Panc1 (cell line): ENCODE data around the gene SLC27A4. TPM values are rescaled to one million over a fixed set of nuclear protein-coding genes. Genes with fewer than 3 reads are reported as not detected.

Source experiments
- ATAC-seq: fragments of 200-7000 bp; cut with Tn5 transposase; 2 replicates; pipeline ENCODE4 v1.9.1; 2020; ENCODE audit warnings: mild to moderate bottlenecking, moderate library complexity
- BruUV-seq: library from RNA; stranded (reverse); fragments of 400-500 nt; replicated peaks from 2 replicates; lab custom pipeline; 2021; lab: Mats Ljungman, UMichigan
- CTCF ChIA-PET: fragments of 300-600 bp; sonication (Branson Sonifier 250); formaldehyde crosslinking; loops from one replicate; lab custom pipeline; 2022; ENCODE audit warnings: antibody characterized with exemption; lab: Charles Lee
- POLR2A ChIA-PET: fragments of 300-600 bp; sonication (Branson Sonifier 250); formaldehyde crosslinking; loops from one replicate; lab custom pipeline; 2022; ENCODE audit warnings: antibody characterized with exemption; lab: Charles Lee
- DNase-seq: peaks from one replicate; pipeline ENCODE4 v3.0.0-alpha.2; 2010; ENCODE audit warnings: low read depth, low spot score
- H3K27ac ChIP-seq: 2 replicates; pipeline ENCODE4 v1.5.1; 2011; ENCODE audit warnings: mild to moderate bottlenecking, low read length, inconsistent platforms
- H3K27me3 ChIP-seq: fragments of 200-500 bp; sonication (Bioruptor generic); 2 replicates; pipeline ENCODE4 v1.6.0; 2014; ENCODE audit warnings: low read length, inconsistent platforms; ENCODE audit not compliant: control insufficient read depth, insufficient read depth
- H3K36me3 ChIP-seq: fragments of 200-500 bp; sonication (Bioruptor generic); 2 replicates; pipeline ENCODE4 v1.5.1; 2014; ENCODE audit warnings: inconsistent platforms, mild to moderate bottlenecking, low read length, moderate library complexity; ENCODE audit not compliant: control insufficient read depth, insufficient read depth
- H3K4me1 ChIP-seq: 2 replicates; pipeline ENCODE4 v1.5.1; 2011; ENCODE audit warnings: inconsistent platforms, mild to moderate bottlenecking, low read length, moderate library complexity; ENCODE audit not compliant: control insufficient read depth, insufficient read depth
- H3K4me3 ChIP-seq, 2 experiments: 2 replicates each; pipeline ENCODE4 v1.5.1; 2011 to 2012; ENCODE audit warnings: low read depth in 2 of 2, low read length in 2 of 2, mild to moderate bottlenecking in 2 of 2, inconsistent platforms in 1 of 2, moderate library complexity in 1 of 2
- H3K9me3 ChIP-seq: fragments of 200-500 bp; sonication (Bioruptor generic); 2 replicates; pipeline ENCODE4 v1.5.1; 2014; ENCODE audit warnings: low read depth, mild to moderate bottlenecking, inconsistent platforms, low read length, moderate library complexity; ENCODE audit not compliant: control insufficient read depth, insufficient read depth
- POLR2AphosphoS5 ChIP-seq: IDR thresholded peaks from 2 replicates; pipeline ENCODE4 v1.6.1; 2012; ENCODE audit warnings: mild to moderate bottlenecking, low read depth, low read length, moderate library complexity
- SIN3A ChIP-seq: IDR thresholded peaks from 2 replicates; pipeline ENCODE4 v1.6.1; 2012; ENCODE audit warnings: low read depth, mild to moderate bottlenecking, low read length, moderate library complexity, borderline replicate concordance; ENCODE audit not compliant: insufficient read depth
- TCF7L2 ChIP-seq: IDR thresholded peaks from 2 replicates; pipeline ENCODE4 v1.6.1; 2011; ENCODE audit warnings: mild to moderate bottlenecking, low read depth, low read length, inconsistent platforms
- in situ Hi-C: cut with HindIII; loops from 2 replicates; pipeline ENCODE4 v1.10.0; 2016; ENCODE audit warnings: low sequenced_read_pairs, low pct_unique_long_range_greater_than_20kb
- intact Hi-C: fragments of 100-400 bp; cut with micrococcal nuclease; formaldehyde crosslinking; loops from one replicate; pipeline ENCODE4 v1.10.0; 2022; ENCODE audit not compliant: unreplicated experiment
- total RNA-seq: library from RNA; stranded (reverse); gene quantifications from one replicate; pipeline ENCODE4 v1.2.1, GENCODE V29; 2021; ENCODE audit not compliant: unreplicated experiment
- TF ChIP-seq, protein P1 (sequence below): fragments of 450-650 bp; IDR thresholded peaks from 2 replicates; pipeline ENCODE4 v1.5.1; 2017; ENCODE audit warnings: mild to moderate bottlenecking
- TF ChIP-seq, protein P2 (sequence below), 2 experiments: IDR thresholded peaks; 2 replicates each; pipeline ENCODE4 v1.6.1; 2011 to 2012; ENCODE audit warnings: low read depth in 2 of 2, control low read depth in 1 of 2, low read length in 1 of 2, mild to moderate bottlenecking in 1 of 2, moderate library complexity in 1 of 2; ENCODE audit not compliant: insufficient read depth in 1 of 2

The SLC27A4 gene
- total RNA-seq, 1 experiment from 2014 or later: 20.3 TPM

GRCh38 chr9:128399861-128400260 is 59.5 kb downstream of the SLC27A4 start:
- intact Hi-C loops (no loop called here), in situ Hi-C loops (no loop called here)
- Histone ChIP-seq H3K27ac (no peak overlapping the region), H3K9me3 (no peaks in the 10 kb centered on the region), H3K36me3 (no peaks in the 10 kb centered on the region), H3K4me3 (no peak overlapping the region), H3K27me3 (no peaks in the 10 kb centered on the region), H3K4me1 (no peaks in the 10 kb centered on the region)
- DNase-seq: no peak
- ChIA-PET POLR2A (no interaction called here), CTCF (no interaction called here)
- TF ChIP-seq SIN3A (no peak), POLR2AphosphoS5 (no peak), TCF7L2 (no peak)
- TF ChIP-seq, protein P1, sequence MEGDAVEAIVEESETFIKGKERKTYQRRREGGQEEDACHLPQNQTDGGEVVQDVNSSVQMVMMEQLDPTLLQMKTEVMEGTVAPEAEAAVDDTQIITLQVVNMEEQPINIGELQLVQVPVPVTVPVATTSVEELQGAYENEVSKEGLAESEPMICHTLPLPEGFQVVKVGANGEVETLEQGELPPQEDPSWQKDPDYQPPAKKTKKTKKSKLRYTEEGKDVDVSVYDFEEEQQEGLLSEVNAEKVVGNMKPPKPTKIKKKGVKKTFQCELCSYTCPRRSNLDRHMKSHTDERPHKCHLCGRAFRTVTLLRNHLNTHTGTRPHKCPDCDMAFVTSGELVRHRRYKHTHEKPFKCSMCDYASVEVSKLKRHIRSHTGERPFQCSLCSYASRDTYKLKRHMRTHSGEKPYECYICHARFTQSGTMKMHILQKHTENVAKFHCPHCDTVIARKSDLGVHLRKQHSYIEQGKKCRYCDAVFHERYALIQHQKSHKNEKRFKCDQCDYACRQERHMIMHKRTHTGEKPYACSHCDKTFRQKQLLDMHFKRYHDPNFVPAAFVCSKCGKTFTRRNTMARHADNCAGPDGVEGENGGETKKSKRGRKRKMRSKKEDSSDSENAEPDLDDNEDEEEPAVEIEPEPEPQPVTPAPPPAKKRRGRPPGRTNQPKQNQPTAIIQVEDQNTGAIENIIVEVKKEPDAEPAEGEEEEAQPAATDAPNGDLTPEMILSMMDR: no peak
- TF ChIP-seq, protein P2, sequence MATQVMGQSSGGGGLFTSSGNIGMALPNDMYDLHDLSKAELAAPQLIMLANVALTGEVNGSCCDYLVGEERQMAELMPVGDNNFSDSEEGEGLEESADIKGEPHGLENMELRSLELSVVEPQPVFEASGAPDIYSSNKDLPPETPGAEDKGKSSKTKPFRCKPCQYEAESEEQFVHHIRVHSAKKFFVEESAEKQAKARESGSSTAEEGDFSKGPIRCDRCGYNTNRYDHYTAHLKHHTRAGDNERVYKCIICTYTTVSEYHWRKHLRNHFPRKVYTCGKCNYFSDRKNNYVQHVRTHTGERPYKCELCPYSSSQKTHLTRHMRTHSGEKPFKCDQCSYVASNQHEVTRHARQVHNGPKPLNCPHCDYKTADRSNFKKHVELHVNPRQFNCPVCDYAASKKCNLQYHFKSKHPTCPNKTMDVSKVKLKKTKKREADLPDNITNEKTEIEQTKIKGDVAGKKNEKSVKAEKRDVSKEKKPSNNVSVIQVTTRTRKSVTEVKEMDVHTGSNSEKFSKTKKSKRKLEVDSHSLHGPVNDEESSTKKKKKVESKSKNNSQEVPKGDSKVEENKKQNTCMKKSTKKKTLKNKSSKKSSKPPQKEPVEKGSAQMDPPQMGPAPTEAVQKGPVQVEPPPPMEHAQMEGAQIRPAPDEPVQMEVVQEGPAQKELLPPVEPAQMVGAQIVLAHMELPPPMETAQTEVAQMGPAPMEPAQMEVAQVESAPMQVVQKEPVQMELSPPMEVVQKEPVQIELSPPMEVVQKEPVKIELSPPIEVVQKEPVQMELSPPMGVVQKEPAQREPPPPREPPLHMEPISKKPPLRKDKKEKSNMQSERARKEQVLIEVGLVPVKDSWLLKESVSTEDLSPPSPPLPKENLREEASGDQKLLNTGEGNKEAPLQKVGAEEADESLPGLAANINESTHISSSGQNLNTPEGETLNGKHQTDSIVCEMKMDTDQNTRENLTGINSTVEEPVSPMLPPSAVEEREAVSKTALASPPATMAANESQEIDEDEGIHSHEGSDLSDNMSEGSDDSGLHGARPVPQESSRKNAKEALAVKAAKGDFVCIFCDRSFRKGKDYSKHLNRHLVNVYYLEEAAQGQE (IDR thresholded peaks at IDR 0.05; ENCODE audit: insufficient read depth in 1 of 2, low read depth in 2 of 2, low read length in 1 of 2): no peak
- ATAC-seq: no peak
- no TSS peak for BruUV-seq

GRCh38 chr9:128404560-128404959 is 64.2 kb downstream of the SLC27A4 start:
- Histone ChIP-seq H3K9me3 (no peaks in the 10 kb centered on the region), H3K36me3 (no peaks in the 10 kb centered on the region), H3K27me3 (no peaks in the 10 kb centered on the region), H3K4me1 (peaks cover 9% of the 10 kb centered on the region; the same call in 1 of the 2 replicates), H3K27ac (no peak overlapping the region), H3K4me3 (no peak overlapping the region)
- ChIA-PET POLR2A (interaction anchor here (0.6 kb wide), 2 partner anchors 8 to 1267 kb away, joined by 3 to 4 read pairs; no protein-coding TSS in a partner anchor), CTCF (no interaction called here)
- ATAC-seq (no peak), DNase-seq (no peak)
- no peak for TF ChIP-seq TCF7L2
- TF ChIP-seq, protein P2 (IDR thresholded peaks at IDR 0.05; ENCODE audit: insufficient read depth in 1 of 2, low read depth in 2 of 2, low read length in 1 of 2): no peak
- TF ChIP-seq, protein P1: no peak
- TF ChIP-seq POLR2AphosphoS5: no peak
- TF ChIP-seq SIN3A: no peak
- no TSS peak for BruUV-seq
- intact Hi-C loops (no loop called here), in situ Hi-C loops (no loop called here)
